Right renal cortex interstitium (tissue), 3 donors: ENCODE data around the gene SEMA6A. TPM values are rescaled to one million over a fixed set of nuclear protein-coding genes. Genes with fewer than 3 reads are reported as not detected.
"Not testable (repeated sequence)": the region's sequence is repeated elsewhere in the genome, so short reads cannot be mapped to it uniquely, and the experiment has no call there.

Experiments
- DNase-seq, 3 donors: peaks; one replicate each; pipeline ENCODE4 v3.0.0-alpha.2; 2013; ENCODE audit warnings: low read depth in 3 of 3, low spot score in 2 of 3
- polyA plus RNA-seq, 3 donors: library from polyadenylated mRNA; unstranded; fragments of 120-200 nt; gene quantifications; one replicate each; pipeline ENCODE4 v1.2.1, GENCODE V29; 2013; ENCODE audit not compliant: insufficient read length in 3 of 3

The SEMA6A gene
- polyA plus RNA-seq, 3 donors, result 47.0 to 59.3 (median 50.9) TPM

DNA sequence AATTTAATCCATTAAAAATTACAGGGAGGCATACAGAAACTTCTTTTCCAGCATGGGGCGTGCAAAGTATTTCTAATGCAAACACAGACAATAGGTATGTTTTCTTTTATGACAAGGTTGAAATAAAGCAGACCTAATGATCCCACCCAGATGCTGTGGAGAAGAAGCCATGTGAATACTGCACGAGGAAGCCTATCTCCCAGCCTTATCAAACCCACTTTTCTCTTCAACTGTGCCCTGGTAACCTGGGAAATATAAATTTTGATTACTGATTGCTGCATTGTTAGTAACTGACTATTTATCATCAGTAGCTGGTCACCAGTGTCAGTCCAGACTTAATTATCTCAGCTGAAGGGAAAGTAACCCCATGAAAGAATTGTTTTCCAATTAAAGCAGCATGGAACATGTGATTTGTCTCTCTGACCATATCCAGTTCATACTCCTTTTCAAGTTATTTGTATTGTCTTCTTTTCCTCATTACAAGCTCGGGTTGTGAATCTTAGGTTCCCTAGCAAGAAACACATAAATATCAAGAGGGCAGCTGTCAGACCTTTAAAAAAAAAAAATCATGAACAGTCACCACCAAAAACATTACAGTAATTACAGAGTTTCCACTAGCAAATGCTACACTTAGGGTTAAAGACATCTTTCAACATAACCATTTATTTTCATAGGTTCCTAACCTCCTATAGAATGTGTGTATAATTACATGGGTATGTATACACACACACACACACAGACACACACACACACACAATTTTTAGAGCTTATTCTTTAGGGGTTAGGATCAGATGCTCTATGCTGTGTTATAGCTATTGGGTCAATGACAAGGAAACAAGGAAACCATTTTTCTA, 50.3 kb downstream of the SEMA6A start:
- DNase-seq, result no peak

GRCh38 chr5:116523182-116523581, 51.4 kb downstream of the SEMA6A start:
- DNase-seq, result not testable (repeated sequence)

- no peak for DNase-seq
These were observed 52.1 kb downstream of the SEMA6A start for GRCh38 chr5:116522356-116523136.

GRCh38 chr5:116521173-116521872, 53.3 kb downstream of the SEMA6A start:
- no peak for DNase-seq

DNA sequence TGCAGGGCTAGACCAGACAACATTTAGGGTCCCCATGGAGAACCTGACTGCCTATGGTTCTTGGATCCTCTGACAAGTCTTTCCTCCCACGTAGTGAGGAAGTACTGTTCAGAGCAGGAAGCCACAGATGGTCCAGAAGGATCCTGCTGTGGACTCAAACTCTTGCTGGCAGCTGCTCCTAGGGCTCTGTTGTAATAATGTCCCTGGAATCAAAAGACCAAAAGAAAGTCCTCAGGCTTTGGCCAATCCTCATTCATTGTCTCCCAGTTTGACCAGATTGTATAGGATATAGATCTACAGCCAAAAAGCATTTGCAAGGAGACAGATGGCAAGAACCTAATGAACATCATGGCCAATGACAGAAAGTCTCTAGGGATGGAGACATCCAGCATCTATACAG, 53.9 kb downstream of the SEMA6A start:
- no peak for DNase-seq

GRCh38 chr5:116518423-116518822, 56.2 kb downstream of the SEMA6A start:
- no peak for DNase-seq

DNA sequence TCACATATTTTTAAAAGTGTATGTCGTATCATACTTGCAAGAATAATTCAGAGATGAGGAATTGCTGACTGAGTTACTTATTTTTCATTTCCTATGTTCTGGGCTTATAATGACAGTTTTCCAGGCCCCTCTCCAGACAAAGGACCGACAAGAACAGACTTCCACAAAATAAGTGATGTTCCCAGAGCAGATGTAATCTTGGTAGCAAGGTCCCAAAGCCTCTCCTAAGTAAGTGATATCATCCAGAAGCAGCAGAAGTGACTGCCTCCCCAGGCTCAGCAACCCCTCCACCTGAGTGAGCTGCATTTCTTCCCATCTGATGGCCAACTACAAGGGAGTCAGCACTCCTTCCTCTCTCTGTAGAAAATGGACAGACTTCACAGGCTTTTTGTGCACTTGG, 57.1 kb downstream of the SEMA6A start:
- DNase-seq, result no peak

DNA sequence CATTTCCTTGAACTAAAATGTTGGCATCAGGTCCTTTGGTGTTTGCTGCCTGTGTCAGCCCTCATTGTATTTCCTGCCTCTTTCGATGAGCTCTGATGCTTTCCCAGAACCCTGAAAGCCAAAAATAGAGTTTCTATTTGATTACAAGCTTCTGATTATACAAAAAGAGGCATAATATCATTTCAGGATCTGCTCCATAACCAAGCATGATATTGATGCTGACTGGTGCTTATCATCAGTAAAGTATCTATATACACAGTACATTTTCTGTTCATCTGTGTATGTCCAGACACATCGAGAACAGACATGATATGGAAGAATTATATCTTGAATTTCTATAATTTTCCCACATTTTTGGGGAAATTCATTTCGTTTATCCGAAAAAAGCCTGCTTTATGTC, 58.6 kb downstream of the SEMA6A start:
- DNase-seq, result no peak

GRCh38 chr5:116514421-116514970, 60.1 kb downstream of the SEMA6A start:
- DNase-seq, result no peak

DNA sequence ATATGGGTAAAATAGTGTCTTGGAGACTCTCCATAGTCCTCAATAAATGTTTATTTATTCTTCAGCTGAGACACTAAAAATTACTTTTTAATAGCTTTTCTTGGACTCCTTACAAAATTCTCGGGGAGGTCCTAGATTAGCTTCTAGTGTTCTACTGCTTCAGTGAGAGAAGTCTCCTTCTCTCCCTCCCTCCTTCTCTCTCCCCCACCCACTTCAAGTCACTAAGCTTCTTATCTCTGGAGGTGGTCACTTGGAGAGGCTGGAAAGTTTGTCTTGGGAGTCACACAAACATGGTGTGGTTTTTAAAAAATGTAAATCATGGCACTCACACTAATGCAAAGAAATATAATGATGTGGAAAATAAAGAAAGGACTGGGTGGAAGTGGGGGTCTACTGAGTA, 64.1 kb downstream of the SEMA6A start:
- no peak for DNase-seq

DNA sequence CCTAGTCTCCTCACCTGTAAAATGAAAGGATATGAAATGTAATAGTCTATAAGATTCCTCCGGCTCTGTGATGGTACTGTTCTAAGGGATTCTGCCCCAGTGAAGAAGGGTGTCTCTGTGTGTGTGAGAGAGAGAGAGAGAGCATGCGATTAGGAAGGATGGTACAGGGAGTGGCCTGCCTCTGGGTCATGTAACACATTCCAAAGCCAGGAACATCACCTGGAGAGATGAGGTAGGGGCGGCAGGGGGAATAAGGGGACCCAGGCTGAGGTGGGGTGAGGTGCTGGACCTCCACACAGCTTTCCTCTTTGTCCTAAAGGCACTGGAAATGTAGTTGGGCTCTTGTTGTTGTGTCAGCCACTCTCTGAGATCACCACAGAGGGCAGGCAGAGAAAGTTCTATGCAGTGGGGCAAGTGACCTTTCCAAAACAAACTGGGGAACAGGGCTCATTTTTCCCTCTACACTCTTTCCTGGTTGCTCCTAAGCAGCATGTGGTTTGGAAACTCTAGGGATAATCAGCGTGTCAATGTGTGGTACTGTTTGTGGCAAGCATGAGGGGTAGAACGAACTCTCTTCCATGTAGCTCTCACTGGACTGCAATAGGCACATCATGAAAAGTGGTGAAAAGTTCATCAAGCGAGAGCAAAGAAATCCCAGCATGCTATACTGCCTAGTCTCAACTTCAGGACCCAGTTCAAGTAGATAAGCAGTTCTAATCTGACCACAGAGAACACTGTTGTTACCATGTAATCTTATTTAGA, 65.0 kb downstream of the SEMA6A start:
- DNase-seq, result no peak

- no peak for DNase-seq
These were observed 65.8 kb downstream of the SEMA6A start for GRCh38 chr5:116508835-116509234.

DNA sequence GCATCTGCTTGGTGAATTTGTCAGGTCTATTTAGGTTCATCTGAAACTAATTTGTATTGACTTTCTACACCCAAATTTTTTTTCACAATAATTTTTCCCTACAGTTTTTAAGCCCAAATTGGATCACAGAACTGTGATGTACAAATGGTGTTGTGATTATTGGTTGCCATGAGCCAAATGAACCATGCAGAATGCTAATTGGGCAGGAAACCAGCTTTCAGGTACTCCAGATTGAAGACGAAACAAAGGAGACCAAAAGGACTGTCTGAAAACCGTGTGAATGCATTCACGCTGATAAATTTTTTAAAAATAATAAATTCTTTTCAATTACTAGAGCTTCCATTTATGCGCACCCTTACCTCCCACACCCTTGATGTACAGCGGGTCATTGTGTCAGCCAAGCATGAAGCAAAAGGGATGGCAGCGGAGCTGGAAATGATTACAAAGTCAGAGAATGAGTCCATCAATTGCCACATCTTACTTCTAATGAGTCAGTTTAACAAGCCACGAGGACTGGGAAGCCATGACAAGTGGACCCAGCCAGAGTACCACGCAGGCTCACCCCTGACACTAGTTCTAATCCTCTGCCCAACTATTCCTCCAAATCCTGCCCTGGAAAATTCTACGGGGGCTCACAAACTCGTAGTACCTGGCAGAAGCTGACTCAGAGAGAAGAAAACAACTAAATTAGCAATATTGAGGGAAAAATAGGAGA, 66.5 kb downstream of the SEMA6A start:
- no peak for DNase-seq

DNA sequence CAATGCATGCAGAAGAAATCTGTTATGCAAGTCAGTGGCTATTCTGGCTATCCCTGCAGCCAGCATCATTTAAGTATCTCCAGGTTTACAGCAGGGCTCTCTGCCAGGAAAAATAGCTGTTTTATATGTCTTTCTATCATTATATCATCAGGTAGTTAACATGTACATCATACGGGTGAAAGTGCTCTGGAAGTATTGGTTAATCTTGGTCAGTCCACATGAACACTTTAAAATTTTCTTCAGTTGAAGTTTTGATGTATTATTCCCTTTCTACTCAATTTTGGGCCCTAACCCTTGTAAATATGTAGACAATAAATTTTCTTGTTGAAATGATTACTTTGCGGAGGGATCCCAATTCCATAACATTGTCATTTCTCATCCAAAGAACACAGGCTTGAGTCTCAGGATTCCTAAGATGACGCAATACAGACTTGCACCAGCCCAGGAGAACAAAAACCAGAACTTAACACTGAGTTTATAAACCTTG, 67.5 kb downstream of the SEMA6A start:
- DNase-seq, result no peak

- DNase-seq, result no peak
These were observed 68.1 kb downstream of the SEMA6A start for GRCh38 chr5:116506488-116506887.

DNA sequence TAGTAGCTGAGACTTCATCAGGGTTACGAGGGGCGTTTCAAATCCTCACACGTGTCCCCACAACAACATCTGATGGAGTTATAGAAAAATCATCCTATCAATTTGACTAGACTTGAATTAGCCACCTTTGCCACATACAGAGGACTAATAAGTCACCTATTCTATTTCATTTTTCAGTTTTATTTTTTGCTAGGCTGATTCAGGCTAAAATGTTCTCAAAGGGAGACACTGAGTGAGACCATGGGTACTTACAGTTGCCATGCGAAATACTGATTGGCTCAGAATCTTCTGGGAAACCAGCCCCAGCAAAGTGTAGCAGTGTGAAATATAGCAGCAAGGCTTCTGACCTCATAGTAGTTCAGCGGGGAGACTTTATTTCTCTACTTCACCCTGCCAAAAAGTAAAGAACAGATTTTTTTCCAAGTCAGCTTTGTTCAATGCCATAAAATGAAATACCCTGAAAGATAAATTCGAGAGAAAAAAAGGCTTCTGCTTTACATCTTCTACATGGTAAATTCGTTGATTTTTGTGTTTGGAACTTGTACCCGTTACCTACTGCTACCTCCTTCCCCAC, 69.9 kb downstream of the SEMA6A start:
- DNase-seq, result no peak

- DNase-seq, result no peak
These were observed 72.0 kb downstream of the SEMA6A start for GRCh38 chr5:116502616-116503015.

DNA sequence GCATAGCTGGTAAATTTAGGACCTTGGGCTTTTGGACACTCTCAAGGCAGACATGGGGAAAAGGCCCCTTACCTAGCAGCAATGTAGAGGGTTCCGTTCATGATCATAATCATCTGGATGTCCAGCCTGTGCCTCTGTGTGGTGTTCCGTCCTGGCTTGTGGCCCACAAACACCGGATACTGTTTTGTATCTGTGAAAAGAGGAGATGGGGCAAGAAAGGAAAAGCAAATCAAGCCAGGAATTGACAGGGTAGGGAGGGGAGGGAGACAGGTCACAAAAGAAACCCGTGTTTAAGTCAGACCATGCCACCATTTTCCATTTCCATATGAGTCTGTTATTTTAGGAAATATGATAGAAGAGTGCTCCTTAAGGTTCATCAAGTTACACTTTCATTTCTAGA, 72.5 kb downstream of the SEMA6A start:
- DNase-seq, result no peak

DNA sequence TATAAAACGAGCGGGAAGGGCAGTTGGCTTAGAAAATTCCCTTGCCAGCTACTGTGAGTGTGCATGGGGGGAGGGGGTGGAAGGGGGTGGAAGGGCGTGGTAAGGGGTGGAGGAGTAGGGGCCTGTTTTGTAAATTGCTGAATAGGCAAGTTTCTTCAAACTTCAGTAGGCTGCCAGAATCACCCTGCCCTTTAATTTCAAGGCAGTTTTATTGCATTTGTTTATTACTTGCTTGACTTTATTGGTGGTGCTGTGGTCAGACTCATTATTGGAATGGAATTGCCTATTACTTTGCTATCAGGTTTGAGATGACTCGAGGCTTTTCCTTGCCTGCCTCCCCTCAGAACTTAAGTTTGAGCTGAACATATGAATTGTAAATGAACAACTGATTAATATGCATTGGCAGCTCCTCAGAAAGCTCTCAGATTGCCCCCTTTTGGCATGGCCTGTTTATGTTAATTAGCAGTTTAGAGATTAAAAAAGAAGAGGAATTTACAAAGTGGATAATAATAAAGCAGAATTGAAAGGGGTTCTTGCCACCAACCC, 76.0 kb downstream of the SEMA6A start:
- no peak for DNase-seq
